Neural cell (in vitro differentiated cells): Measurements from ENCODE around the gene IMPG1. TPM values are rescaled to one million over a fixed set of nuclear protein-coding genes. Genes with fewer than 3 reads are reported as not detected.

Experiments used
- H2AFZ ChIP-seq: fragments of 200-600, 300-800 bp; sonication (generic), shearing (Covaris generic); 2 replicates; pipeline ENCODE4 v1.6.0; 2014; ENCODE audit warnings: low read depth, mild to moderate bottlenecking, antibody characterized with exemption, low read length, moderate library complexity
- H3F3A ChIP-seq: fragments of 200-600 bp; shearing (Covaris generic); 2 replicates; pipeline ENCODE4 v1.6.1; 2016; ENCODE audit warnings: mild to moderate bottlenecking, moderate library complexity, mixed read lengths, antibody characterized with exemption, low read length; ENCODE audit not compliant: insufficient read depth, poor library complexity, severe bottlenecking
- H3K27ac ChIP-seq: fragments of 200-600, 300-800 bp; sonication (generic), shearing (Covaris generic); 2 replicates; pipeline ENCODE4 v1.5.1; 2014; ENCODE audit warnings: mild to moderate bottlenecking, low read length, moderate library complexity
- H3K27me3 ChIP-seq: fragments of 300-800, 200-600 bp; sonication (generic), shearing (Covaris generic); 2 replicates; pipeline ENCODE4 v1.6.0; 2014; ENCODE audit warnings: mild to moderate bottlenecking, low read depth, low read length, moderate library complexity; ENCODE audit not compliant: insufficient read depth
- H3K36me3 ChIP-seq: fragments of 300-800, 200-600 bp; sonication (generic), shearing (Covaris generic); 2 replicates; pipeline ENCODE4 v1.5.1; 2014; ENCODE audit warnings: mild to moderate bottlenecking, antibody characterized with exemption, low read length, moderate library complexity; ENCODE audit not compliant: insufficient read depth
- H3K4me2 ChIP-seq: fragments of 300-800, 200-600 bp; sonication (generic), shearing (Covaris generic); 2 replicates; pipeline ENCODE4 v1.6.0; 2014; ENCODE audit warnings: mild to moderate bottlenecking, low read length
- H3K4me3 ChIP-seq: fragments of 300-800, 200-600 bp; sonication (generic), shearing (Covaris generic); 2 replicates; pipeline ENCODE4 v1.5.1; 2014; ENCODE audit warnings: mild to moderate bottlenecking, low read length, moderate library complexity
- H3K79me2 ChIP-seq: fragments of 200-600 bp; shearing (Covaris generic); replicated peaks from 2 replicates; pipeline ENCODE4 v1.6.0; 2014; ENCODE audit warnings: mild to moderate bottlenecking, low read length, moderate library complexity; ENCODE audit not compliant: insufficient read depth
- H3K9ac ChIP-seq: fragments of 300-800, 200-600 bp; sonication (generic), shearing (Covaris generic); 2 replicates; pipeline ENCODE4 v1.6.1; 2016; ENCODE audit warnings: mild to moderate bottlenecking, low read length, mixed read lengths
- H3K9me2 ChIP-seq: fragments of 200-600 bp; shearing (Covaris generic); 2 replicates; pipeline ENCODE4 v1.6.1; 2016; ENCODE audit warnings: mild to moderate bottlenecking, low read length, mixed read lengths; ENCODE audit not compliant: insufficient read depth
- H3K9me3 ChIP-seq: fragments of 200-600, 300-800 bp; sonication (generic), shearing (Covaris generic); 2 replicates; pipeline ENCODE4 v1.6.1; 2016; ENCODE audit warnings: mild to moderate bottlenecking, mixed run types, low read length, moderate library complexity, mixed read lengths
- H4K20me1 ChIP-seq: fragments of 200-600 bp; shearing (Covaris generic); 2 replicates; pipeline ENCODE4 v1.6.1; 2016; ENCODE audit warnings: mild to moderate bottlenecking, mixed run types; ENCODE audit not compliant: insufficient read depth
- EP300 ChIP-seq: fragments of 450-650 bp; conservative IDR thresholded peaks from 2 replicates; pipeline ENCODE4 v1.6.1; 2014; ENCODE audit warnings: antibody characterized with exemption, mild to moderate bottlenecking, moderate library complexity; ENCODE audit not compliant: poor library complexity, severe bottlenecking
- EZH2 ChIP-seq: fragments of 200-600, 300-800 bp; shearing (Covaris generic), sonication (generic); IDR thresholded peaks from 2 replicates; pipeline ENCODE4 v1.6.1; 2014; ENCODE audit warnings: antibody characterized with exemption, low read length, borderline replicate concordance, mild to moderate bottlenecking; ENCODE audit not compliant: insufficient read depth, poor library complexity, severe bottlenecking
- MXI1 ChIP-seq: fragments of 450-650 bp; conservative IDR thresholded peaks from 2 replicates; pipeline ENCODE4 v1.6.1; 2014; ENCODE audit warnings: antibody characterized with exemption, mild to moderate bottlenecking; ENCODE audit not compliant: poor library complexity, severe bottlenecking
- POLR2AphosphoS5 ChIP-seq: IDR thresholded peaks from 2 replicates; pipeline ENCODE4 v1.6.1; 2012
- RAD21 ChIP-seq: fragments of 450-650 bp; conservative IDR thresholded peaks from 2 replicates; pipeline ENCODE4 v1.6.1; 2014; ENCODE audit warnings: antibody characterized with exemption, mild to moderate bottlenecking, moderate library complexity
- SMC3 ChIP-seq: fragments of 450-650 bp; conservative IDR thresholded peaks from 2 replicates; pipeline ENCODE4 v1.6.1; 2014; ENCODE audit warnings: antibody characterized with exemption, mild to moderate bottlenecking, moderate library complexity; ENCODE audit not compliant: poor library complexity
- TAF1 ChIP-seq: IDR thresholded peaks from 2 replicates; pipeline ENCODE4 v1.6.1; 2012; ENCODE audit warnings: low read depth
- polyA plus RNA-seq: library from polyadenylated mRNA; depleted of rRNA; stranded (reverse); fragments of >200 nt; gene quantifications from 2 replicates; pipeline ENCODE4 v1.2.3, GENCODE V29; 2014
- TF ChIP-seq, protein P1 (sequence below): fragments of 450-650 bp; IDR thresholded peaks from 2 replicates; pipeline ENCODE4 v1.5.1; 2014; ENCODE audit warnings: antibody characterized with exemption, mild to moderate bottlenecking, moderate library complexity; ENCODE audit not compliant: poor library complexity, severe bottlenecking
- TF ChIP-seq, protein P2 (sequence below): IDR thresholded peaks from 2 replicates; pipeline ENCODE4 v1.6.1; 2012; ENCODE audit warnings: borderline replicate concordance

IMPG1 gene
- polyA plus RNA-seq, 1 donor from 2014 or later: not detected

DNA sequence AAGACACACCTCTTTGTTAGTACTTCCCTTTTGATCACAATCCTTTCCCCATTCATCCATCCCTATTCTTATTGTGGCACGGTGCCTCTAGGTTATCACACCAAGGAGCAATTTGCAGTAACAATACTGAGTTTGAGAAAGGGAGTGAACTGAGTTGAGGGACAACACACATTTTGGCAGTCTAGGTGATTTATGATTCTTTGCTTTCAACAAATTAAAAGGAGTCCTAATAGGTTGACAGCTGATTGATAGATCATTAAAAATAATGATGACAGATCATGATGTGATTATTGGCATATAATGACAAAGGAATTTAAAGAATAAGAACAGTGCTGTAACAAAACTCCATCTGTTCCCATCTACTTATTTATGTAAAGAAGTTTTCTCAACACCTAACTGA, 36.7 kb downstream of the IMPG1 start:
- Histone ChIP-seq H3K9ac (no peak overlapping the region), H3K27me3 (no peaks in the 10 kb centered on the region), H3F3A (no peaks in the 10 kb centered on the region), H3K9me2 (no peaks in the 10 kb centered on the region), H2AFZ (no peak overlapping the region), H3K4me3 (no peak overlapping the region), H4K20me1 (no peaks in the 10 kb centered on the region), H3K36me3 (no peaks in the 10 kb centered on the region), H3K27ac (no peak overlapping the region), H3K4me2 (no peak overlapping the region), H3K79me2 (no peaks in the 10 kb centered on the region), H3K9me3 (no peaks in the 10 kb centered on the region)
- TF ChIP-seq TAF1 (no peak), RAD21 (no peak), POLR2AphosphoS5 (no peak), EP300 (no peak), MXI1 (no peak), SMC3 (no peak), EZH2 (no peak)
- TF ChIP-seq, protein P1, sequence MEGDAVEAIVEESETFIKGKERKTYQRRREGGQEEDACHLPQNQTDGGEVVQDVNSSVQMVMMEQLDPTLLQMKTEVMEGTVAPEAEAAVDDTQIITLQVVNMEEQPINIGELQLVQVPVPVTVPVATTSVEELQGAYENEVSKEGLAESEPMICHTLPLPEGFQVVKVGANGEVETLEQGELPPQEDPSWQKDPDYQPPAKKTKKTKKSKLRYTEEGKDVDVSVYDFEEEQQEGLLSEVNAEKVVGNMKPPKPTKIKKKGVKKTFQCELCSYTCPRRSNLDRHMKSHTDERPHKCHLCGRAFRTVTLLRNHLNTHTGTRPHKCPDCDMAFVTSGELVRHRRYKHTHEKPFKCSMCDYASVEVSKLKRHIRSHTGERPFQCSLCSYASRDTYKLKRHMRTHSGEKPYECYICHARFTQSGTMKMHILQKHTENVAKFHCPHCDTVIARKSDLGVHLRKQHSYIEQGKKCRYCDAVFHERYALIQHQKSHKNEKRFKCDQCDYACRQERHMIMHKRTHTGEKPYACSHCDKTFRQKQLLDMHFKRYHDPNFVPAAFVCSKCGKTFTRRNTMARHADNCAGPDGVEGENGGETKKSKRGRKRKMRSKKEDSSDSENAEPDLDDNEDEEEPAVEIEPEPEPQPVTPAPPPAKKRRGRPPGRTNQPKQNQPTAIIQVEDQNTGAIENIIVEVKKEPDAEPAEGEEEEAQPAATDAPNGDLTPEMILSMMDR: no peak
- TF ChIP-seq, protein P2, sequence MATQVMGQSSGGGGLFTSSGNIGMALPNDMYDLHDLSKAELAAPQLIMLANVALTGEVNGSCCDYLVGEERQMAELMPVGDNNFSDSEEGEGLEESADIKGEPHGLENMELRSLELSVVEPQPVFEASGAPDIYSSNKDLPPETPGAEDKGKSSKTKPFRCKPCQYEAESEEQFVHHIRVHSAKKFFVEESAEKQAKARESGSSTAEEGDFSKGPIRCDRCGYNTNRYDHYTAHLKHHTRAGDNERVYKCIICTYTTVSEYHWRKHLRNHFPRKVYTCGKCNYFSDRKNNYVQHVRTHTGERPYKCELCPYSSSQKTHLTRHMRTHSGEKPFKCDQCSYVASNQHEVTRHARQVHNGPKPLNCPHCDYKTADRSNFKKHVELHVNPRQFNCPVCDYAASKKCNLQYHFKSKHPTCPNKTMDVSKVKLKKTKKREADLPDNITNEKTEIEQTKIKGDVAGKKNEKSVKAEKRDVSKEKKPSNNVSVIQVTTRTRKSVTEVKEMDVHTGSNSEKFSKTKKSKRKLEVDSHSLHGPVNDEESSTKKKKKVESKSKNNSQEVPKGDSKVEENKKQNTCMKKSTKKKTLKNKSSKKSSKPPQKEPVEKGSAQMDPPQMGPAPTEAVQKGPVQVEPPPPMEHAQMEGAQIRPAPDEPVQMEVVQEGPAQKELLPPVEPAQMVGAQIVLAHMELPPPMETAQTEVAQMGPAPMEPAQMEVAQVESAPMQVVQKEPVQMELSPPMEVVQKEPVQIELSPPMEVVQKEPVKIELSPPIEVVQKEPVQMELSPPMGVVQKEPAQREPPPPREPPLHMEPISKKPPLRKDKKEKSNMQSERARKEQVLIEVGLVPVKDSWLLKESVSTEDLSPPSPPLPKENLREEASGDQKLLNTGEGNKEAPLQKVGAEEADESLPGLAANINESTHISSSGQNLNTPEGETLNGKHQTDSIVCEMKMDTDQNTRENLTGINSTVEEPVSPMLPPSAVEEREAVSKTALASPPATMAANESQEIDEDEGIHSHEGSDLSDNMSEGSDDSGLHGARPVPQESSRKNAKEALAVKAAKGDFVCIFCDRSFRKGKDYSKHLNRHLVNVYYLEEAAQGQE: no peak

- TF ChIP-seq RAD21 (no peak), MXI1 (no peak)
- peaks cover 13% of the 10 kb centered on the region for H3K9me3 ChIP-seq
- H3K9ac ChIP-seq: no peak overlapping the region
- no peaks in the 10 kb centered on the region for H3K27me3 ChIP-seq
- H3F3A ChIP-seq: no peaks in the 10 kb centered on the region
- H3K4me2 ChIP-seq: no peak overlapping the region
- H3K27ac ChIP-seq: no peak overlapping the region
- no peaks in the 10 kb centered on the region for H4K20me1 ChIP-seq
- no peaks in the 10 kb centered on the region for H3K79me2 ChIP-seq
- H3K4me3 ChIP-seq: no peak overlapping the region
- H2AFZ ChIP-seq: no peak overlapping the region
- H3K36me3 ChIP-seq: no peaks in the 10 kb centered on the region
- H3K9me2 ChIP-seq: no peaks in the 10 kb centered on the region
Measured at GRCh38 chr6:76026101-76026500, 46.4 kb downstream of the IMPG1 start.
